ENCODE results near the gene TNRC6B.

Gene TNRC6B

GRCh38 chr22:40240686-40241085 is 63.0 kb downstream of the TNRC6B start:
- DNase-seq (ENCODE audit: low read depth, low spot score) = no peak

GRCh38 chr22:40241200-40241763 is 63.6 kb downstream of the TNRC6B start:
- DNase-seq (ENCODE audit: low read depth, low spot score) = no peak

DNA sequence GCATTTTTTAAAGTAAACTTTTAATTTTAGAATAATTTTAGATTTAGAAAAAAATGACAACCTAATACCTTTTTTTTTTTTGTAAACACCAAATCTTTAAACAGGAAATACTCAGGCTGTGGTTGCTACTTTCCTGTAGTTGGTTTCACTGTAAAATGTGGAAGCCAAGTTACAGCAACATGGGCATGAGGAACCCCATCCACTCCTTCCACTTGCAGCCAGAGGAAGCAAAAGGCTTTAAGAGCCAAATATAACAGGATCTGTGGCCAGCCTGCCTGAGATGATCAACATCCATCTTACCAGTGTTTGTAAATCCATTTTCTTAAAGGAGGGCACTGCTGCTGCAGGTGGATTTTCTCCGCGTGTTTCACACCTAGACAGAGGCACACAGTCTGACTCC is 66.2 kb downstream of the TNRC6B start:
- DNase-seq (ENCODE audit: low read depth, low spot score) = no peak

DNA sequence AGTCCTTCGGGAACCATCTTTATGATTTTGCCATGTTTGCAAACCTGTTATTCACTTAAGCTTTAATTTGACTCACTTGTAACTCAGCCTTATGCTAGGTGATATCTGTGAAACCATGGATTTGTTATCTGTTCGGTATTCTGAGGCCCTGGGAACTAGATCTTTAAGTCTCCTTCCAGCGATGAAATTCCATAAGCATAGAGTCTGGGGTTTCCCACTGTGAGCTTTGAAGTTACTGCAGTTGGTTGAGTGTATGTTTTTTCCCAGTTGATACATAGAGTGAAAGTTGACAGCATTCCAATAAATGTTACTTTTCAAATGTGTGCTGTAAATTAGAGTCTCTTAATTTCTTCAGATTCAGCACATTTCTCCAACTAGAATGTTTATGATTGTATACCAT is 66.9 kb downstream of the TNRC6B start:
- DNase-seq (ENCODE audit: low read depth, low spot score) = no peak

DNA sequence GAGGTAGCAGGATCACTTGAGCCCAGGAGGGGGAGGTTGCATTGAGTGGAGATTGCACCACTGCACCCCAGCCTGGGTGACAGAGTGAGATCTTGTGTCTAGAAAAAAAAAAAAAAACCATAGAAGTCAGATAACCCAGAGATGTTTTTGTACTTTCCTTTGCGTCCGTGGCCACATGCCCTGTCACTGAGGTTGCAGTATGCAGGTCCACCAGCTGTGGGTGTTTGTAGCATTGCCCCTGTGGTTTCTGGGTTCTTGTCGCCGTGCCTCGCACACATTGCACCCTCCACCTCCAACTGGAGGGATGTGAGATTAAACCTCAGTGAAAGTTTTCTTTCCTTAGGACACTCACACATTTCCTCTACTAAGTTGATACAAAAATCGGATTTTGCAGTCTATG is 70.3 kb downstream of the TNRC6B start:
- no peak for DNase-seq (ENCODE audit: low read depth, low spot score)

DNA sequence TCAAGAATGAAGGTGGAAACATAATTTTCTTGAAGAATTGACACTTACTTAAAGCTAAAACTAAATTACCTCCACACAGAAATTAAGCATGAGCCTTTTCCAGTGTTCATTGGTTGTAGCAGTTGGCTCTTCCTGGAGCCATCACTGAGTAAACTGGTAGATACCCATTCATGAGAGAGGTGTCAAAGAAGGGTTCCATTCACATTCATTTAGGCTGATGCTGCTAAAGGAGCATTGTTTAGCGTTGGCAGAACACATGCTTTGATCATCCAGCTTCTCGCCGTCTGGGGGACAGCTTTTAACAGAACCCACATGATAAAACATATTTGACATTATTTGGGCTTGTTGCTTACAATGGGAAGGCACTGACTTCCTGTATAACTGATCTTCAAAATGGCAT is 71.6 kb downstream of the TNRC6B start:
- no peak for DNase-seq (ENCODE audit: low read depth, low spot score)

DNA sequence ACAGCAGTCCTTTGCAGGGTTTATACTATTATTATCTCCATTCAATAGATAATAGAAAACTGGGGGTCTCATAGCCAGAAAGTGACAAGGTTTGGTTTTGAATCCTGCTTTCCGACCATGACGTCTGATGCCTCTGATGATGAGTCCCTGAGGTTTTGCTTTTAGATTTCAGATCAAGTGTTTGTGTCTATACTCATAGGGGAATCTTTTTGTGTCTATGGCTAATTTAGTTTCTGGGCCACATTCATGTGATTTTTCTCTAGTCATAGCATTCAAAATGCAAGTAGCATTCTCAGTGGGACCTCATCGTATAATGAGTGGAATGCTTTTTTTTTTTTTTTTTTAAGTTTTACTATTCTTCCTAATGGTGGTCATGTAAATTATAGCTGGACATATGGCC is 72.9 kb downstream of the TNRC6B start:
- no peak for DNase-seq (ENCODE audit: low read depth, low spot score)

GRCh38 chr22:40251106-40251505 is 73.4 kb downstream of the TNRC6B start:
- DNase-seq (ENCODE audit: low read depth, low spot score) = no peak

DNA sequence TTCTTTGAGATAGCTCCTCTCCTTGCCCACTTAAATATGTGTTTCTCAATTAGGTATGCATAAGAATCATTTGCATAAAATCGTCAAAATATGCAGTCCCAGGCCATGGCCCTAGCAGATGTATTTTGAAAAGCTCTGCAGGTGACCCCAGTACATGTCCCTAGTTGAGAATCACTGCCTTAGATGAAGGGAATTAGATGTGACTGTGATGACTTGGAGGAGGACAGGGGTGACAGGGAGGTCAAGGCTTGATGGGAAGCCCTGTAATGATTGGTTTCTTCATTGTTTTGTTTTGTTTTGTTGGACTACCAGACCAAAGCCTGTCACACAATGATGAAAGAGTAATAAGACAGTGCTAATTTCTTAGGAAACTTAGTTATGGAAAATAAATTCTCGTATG is 74.4 kb downstream of the TNRC6B start:
- no peak for DNase-seq (ENCODE audit: low read depth, low spot score)

GRCh38 chr22:40256516-40256915 is 78.8 kb downstream of the TNRC6B start:
- no peak for DNase-seq (ENCODE audit: low read depth, low spot score)

GRCh38 chr22:40258017-40258416 is 80.3 kb downstream of the TNRC6B start:
- no peak for DNase-seq (ENCODE audit: low read depth, low spot score)

- DNase-seq (ENCODE audit: low read depth, low spot score) = no peak
These were observed 80.8 kb downstream of the TNRC6B start for GRCh38 chr22:40258501-40258915.

GRCh38 chr22:40261783-40262182 is 84.1 kb downstream of the TNRC6B start:
- DNase-seq (ENCODE audit: low read depth, low spot score) = no peak

DNA sequence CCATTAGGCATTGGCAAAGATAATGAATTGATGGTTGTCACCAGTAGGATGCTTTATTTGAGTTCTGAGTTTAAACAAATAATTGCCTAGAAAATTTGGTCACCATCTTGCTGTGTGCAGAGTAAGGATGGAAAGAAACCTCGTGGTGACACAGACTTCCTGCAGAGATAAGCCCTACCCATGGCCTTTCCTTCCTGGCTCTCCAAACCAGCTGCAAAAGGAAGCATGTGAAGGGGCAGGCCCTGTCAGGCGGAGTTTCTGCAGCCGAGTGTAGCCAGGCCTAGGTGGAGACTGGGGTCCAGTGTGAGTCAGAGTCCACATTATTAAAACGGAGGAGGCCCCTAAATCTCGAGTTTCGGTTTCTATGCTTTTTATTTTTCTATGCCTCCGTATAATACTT is 85.5 kb downstream of the TNRC6B start:
- no peak for DNase-seq (ENCODE audit: low read depth, low spot score)

GRCh38 chr22:40265783-40266182 is 88.1 kb downstream of the TNRC6B start:
- no peak for DNase-seq (ENCODE audit: low read depth, low spot score)

DNA sequence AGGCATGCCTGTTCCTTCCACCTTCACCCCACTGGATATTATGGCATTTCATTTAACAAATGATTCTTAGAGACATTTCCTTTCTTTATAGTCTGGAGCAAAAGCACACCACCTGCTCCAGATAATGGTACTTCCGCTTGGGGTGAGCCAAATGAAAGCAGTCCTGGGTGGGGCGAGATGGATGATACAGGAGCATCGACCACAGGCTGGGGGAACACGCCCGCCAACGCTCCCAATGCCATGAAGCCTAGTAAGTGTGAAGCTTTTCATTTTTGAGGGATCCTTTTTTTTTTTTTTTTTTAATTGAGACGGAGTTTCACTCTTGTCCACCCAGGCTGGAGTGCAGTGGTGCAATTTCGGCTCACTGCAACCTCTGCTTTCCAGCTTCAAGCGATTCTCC is 92.3 kb downstream of the TNRC6B start:
- DNase-seq (ENCODE audit: low read depth, low spot score) = no peak

GRCh38 chr22:40270748-40271373 is 93.1 kb downstream of the TNRC6B start:
- DNase-seq (ENCODE audit: low read depth, low spot score) = no peak

- DNase-seq (ENCODE audit: low read depth, low spot score) = no peak
These were observed 93.7 kb downstream of the TNRC6B start for GRCh38 chr22:40271440-40271839.

DNA sequence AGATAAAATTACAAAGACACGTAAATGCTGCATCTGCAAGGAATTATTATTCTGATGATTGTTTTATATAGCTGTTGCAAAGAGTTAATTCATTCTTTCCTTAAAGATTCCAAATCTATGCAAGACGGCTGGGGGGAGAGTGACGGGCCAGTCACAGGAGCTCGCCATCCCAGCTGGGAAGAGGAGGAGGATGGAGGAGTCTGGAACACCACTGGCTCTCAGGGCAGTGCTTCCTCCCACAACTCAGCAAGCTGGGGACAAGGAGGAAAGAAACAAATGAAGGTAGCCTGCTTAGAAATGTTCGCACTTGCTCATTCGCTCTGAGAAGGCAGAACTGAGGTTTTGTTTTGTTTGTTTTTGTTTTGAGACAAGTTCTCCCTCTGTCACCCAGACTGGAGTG is 95.6 kb downstream of the TNRC6B start:
- no peak for DNase-seq (ENCODE audit: low read depth, low spot score)

GRCh38 chr22:40276996-40277823 is 99.5 kb downstream of the TNRC6B start:
- DNase-seq (ENCODE audit: low read depth, low spot score) = no peak

GRCh38 chr22:40279017-40279416 is 101.3 kb downstream of the TNRC6B start:
- DNase-seq (ENCODE audit: low read depth, low spot score) = no peak

- DNase-seq (ENCODE audit: low read depth, low spot score) = no peak
These were observed 104.0 kb downstream of the TNRC6B start for GRCh38 chr22:40281717-40282116.

DNA sequence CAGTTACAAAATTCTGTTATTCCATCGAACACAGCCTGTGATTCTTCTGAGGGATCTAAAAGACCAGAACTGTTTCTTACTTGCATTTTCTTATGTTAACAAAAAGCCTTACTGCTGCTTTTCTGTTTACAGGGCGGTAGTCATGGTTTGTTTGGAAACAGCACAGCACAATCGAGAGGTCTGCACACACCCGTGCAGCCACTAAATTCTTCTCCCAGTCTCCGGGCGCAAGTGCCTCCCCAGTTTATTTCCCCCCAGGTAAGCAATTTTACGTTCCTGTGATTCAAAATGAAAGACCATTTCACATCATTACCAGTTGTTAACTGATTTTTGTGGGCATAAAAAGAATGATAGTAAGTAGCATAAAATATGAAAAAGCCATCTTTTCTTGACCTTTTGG is 107.8 kb downstream of the TNRC6B start:
- no peak for DNase-seq (ENCODE audit: low read depth, low spot score)

Measured in activated naive CD8-positive, alpha-beta T cell treated with anti-CD3 and anti-CD28 coated beads, Interleukin-2, amount 50 U/mL, for 16 hours (primary cell).